Adrenal gland (tissue), 5 donors: ENCODE results near the gene ENAH.

Experiments
- CTCF ChIP-seq, 6 experiments: fragments of 450-650 bp in 4 of 6; fragments of 200-600 bp in 2 of 6; sonication (generic) in 1 of 6; IDR thresholded peaks; 1 replicate in 5 of 6; 2 replicates in 1 of 6; pipeline versions ENCODE4 v1.5.1 to v1.8.0; 2016 to 2021; ENCODE audit warnings: antibody characterized with exemption in 6 of 6, mild to moderate bottlenecking in 2 of 6, moderate library complexity in 1 of 6
- POLR2A ChIP-seq, 2 donors: fragments of 450-650 bp; IDR thresholded peaks; one replicate each; pipeline ENCODE4 v1.6.1; 2017; ENCODE audit warnings: antibody characterized with exemption in 2 of 2, mild to moderate bottlenecking in 2 of 2, moderate library complexity in 1 of 2
- donor health status: DM: no; HTN: no; CAD: no.

GRCh38 chr1:225607355-225607754 is 45.6 kb downstream of the ENAH start:
- no peak for TF ChIP-seq CTCF (IDR thresholded peaks at IDR 0.05)
- no peak for TF ChIP-seq POLR2A (IDR thresholded peaks at IDR 0.05)
